ENCODE data around the gene GRID2IP. TPM values are rescaled to one million over a fixed set of nuclear protein-coding genes. Genes with fewer than 3 reads are reported as not detected.
"Not testable (repeated sequence)": the region's sequence is repeated elsewhere in the genome, so short reads cannot be mapped to it uniquely, and the experiment has no call there.

GRID2IP gene
- total RNA-seq, 2 donors from 2014 or later: 0.73 to 2.6 TPM

DNA sequence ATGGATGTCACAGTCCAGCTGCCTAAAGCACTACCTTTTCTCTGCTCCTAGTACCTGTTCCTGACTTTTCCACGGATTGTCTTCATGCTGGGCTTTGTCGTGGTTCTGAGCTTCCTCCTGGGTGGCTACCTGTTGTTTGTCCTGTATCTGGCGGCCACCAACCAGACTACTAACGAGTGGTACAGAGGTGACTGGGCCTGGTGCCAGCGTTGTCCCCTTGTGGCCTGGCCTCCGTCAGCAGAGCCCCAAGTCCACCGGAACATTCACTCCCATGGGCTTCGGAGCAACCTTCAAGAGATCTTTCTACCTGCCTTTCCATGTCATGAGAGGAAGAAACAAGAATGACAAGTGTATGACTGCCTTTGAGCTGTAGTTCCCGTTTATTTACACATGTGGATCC is 37.3 kb upstream of the GRID2IP start:
- H3K27ac ChIP-seq: peak overlapping the region in 1 of 2 donors; percentile 89
- TF ChIP-seq CTCF (IDR thresholded peaks at IDR 0.05) (no peak), POLR2AphosphoS5 (IDR thresholded peaks at IDR 0.05) (peak; percentile 57)
- no peaks in the 10 kb centered on the region for H3K27me3 ChIP-seq (replicated peaks; ENCODE audit: insufficient read depth)
- no peak overlapping the region for H3K4me3 ChIP-seq
- no peaks in the 10 kb centered on the region for H3K9me3 ChIP-seq
- intact Hi-C loops (cut with DNase I): no loop called here
- no peak for DNase-seq (ENCODE audit: low spot score)
- H3K4me1 ChIP-seq (replicated peaks): peaks cover 5% of the 10 kb centered on the region
- 77% methylated on average over 9 of the region's 9 CpGs for WGBS
- H3K36me3 ChIP-seq: peaks cover 0 to 22% of the 10 kb centered on the region in 2 donors

GRCh38 chr7:6585746-6586432 is 34.6 kb upstream of the GRID2IP start:
- peaks cover 0 to 37% of the 10 kb centered on the region in 2 donors for H3K36me3 ChIP-seq
- DNase-seq (ENCODE audit: low spot score); H3K27ac ChIP-seq; H3K27me3 ChIP-seq (replicated peaks; ENCODE audit: insufficient read depth); intact Hi-C loops (cut with DNase I); H3K4me1 ChIP-seq (replicated peaks); H3K4me3 ChIP-seq; H3K9me3 ChIP-seq: not testable (repeated sequence)
- WGBS: 95% methylated on average over 8 of the region's 8 CpGs

DNA sequence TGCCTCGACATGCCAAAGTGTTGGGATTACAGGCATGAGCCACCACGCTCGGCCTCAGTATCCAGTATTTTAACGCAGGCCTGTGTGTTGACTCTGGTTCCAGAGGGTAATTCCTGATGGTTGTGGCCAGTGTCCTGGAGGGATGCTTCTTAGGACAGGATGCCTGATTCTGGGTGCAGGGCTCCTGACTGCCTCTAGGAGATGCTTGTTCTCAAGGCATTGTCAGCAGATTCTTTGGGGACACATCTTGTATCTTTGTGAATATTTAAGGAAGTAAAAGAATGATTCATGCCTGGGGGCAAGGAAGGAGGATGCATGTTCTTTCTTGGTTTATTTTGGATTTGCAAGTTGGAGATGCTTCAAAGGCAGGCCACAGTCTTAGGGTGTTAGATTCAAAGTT is 28.2 kb upstream of the GRID2IP start:
- Histone ChIP-seq H3K4me3 (no peak overlapping the region), H3K27me3 (replicated peaks; ENCODE audit: insufficient read depth) (no peaks in the 10 kb centered on the region), H3K27ac (no peak overlapping the region), H3K4me1 (replicated peaks) (no peaks in the 10 kb centered on the region), H3K36me3 (peaks cover 0 to 22% of the 10 kb centered on the region in 2 donors), H3K9me3 (no peaks in the 10 kb centered on the region)
- no peak for DNase-seq (ENCODE audit: low spot score)
- TF ChIP-seq POLR2A (IDR thresholded peaks at IDR 0.05) (no peak), CTCF (IDR thresholded peaks at IDR 0.05) (no peak), POLR2AphosphoS5 (IDR thresholded peaks at IDR 0.05) (no peak)
- intact Hi-C loops (cut with DNase I): no loop called here
- WGBS: 92% methylated on average over 4 of the region's 4 CpGs

DNA sequence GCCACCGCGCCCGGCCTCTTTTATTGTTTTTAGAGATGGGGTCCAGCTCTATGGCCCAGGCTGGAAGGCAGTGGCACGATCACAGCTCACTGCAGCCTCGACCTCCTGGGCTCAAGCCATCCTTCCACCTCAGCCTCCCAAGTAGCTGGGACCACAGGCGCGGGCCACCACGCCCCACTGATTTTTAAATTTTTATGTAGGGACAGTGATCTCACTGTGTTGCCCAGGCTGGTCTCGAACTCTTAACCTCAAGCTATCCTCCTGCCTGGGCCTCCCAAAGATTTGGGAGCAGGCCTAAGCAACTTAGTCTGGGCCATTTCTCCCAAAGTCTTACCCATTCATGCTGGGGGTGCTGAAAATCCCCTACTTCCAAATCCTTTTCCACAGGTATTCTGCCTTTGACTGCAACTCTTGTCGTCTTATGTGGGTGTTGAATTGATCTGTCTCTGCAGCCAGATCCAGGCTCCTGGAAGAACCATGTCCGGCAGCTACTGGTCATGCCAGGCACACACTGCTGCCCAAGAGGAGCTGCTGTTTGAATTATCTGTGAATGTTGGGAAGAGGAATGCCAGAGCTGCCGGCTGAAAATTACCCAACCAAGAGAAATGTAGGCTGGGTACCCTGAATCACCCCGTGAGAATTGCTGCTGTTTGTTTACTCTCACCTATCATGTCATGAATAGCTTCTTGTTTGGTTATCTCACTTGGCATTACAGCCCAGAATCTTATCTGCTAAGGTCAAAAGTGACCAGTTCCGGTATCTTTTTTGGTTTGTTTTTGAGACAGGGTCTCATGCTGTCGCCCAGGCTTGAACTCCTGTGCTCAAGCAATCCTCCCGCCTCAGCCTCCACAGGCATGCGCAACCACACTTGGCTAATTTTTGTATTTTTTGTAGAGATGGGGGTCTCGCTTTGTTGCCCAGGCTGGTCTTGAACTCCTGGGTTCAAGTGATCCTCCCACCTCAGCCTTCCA is 27.1 kb upstream of the GRID2IP start:
- DNase-seq (ENCODE audit: low spot score): no peak
- Histone ChIP-seq H3K9me3 (no peaks in the 10 kb centered on the region), H3K4me3 (peak overlapping the region; percentile 60 to 61), H3K27ac (peak overlapping the region in 1 of 2 donors; percentile 90), H3K36me3 (peaks cover 0 to 17% of the 10 kb centered on the region in 2 donors), H3K4me1 (replicated peaks) (no peaks in the 10 kb centered on the region), H3K27me3 (replicated peaks; ENCODE audit: insufficient read depth) (no peaks in the 10 kb centered on the region)
- TF ChIP-seq CTCF (IDR thresholded peaks at IDR 0.05) (no peak), POLR2A (IDR thresholded peaks at IDR 0.05) (no peak), POLR2AphosphoS5 (IDR thresholded peaks at IDR 0.05) (no peak)
- intact Hi-C loops (cut with DNase I): no loop called here
- WGBS: 85% methylated on average over 18 of the region's 18 CpGs

- Histone ChIP-seq H3K4me1 (replicated peaks) (no peaks in the 10 kb centered on the region), H3K27me3 (replicated peaks; ENCODE audit: insufficient read depth) (no peaks in the 10 kb centered on the region), H3K4me3 (peak within 1 kb of the TSS; percentile 60 to 61), H3K9me3 (no peaks in the 10 kb centered on the region), H3K36me3 (peaks cover 0 to 12% of the 10 kb centered on the region in 2 donors), H3K27ac (peak within 1 kb of the TSS; percentile 90 to 96)
- DNase-seq (ENCODE audit: low spot score): peak; percentile 70
- peak; percentile 93 for TF ChIP-seq POLR2AphosphoS5 (IDR thresholded peaks at IDR 0.05)
- peak in 2 of 4 experiments; percentile 6 to 26 for TF ChIP-seq CTCF (IDR thresholded peaks at IDR 0.05)
- peak; percentile 75 for TF ChIP-seq POLR2A (IDR thresholded peaks at IDR 0.05)
- intact Hi-C loops (cut with DNase I): no loop called here
- WGBS: 12% methylated on average over 50 of the region's 51 CpGs
These were observed 26.3 kb upstream of the GRID2IP start, which contains the start of gene ZDHHC4 for GRCh38 chr7:6577369-6578113. Gene ZDHHC4, plus strand, starts transcription at chr7:6577454. Its CDS starts 3,108 bp downstream, at chr7:6580562.

DNA sequence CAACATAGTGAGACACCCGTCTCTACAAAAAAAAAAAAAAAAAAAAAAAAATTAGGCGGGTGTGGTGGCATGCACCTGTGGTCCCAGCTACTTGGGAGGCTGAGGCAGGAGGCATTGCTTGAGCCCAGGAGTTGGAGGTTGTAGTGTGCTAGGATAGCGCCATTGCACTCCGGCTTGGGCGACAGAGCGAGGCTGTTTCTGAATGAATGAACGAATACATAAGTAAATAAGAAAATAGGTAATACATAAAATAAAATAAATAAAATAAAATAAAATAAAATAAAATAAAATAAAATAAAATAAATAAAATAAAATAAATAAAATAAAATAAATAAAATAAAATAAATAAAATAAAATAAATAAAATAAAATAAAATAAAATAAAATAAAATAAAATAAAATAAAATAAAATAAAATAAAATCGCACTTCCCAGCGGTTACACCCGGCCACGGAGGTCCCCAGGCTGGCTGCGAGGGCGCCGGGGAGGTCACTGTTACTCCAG is 25.7 kb upstream of the GRID2IP start:
- intact Hi-C loops (cut with DNase I); DNase-seq (ENCODE audit: low spot score); H3K9me3 ChIP-seq; H3K27me3 ChIP-seq (replicated peaks; ENCODE audit: insufficient read depth); H3K36me3 ChIP-seq; H3K4me1 ChIP-seq (replicated peaks): not testable (repeated sequence)
- WGBS: 5% methylated on average over 14 of the region's 14 CpGs
- Histone ChIP-seq H3K27ac (peak overlapping the region; percentile 90 to 96), H3K4me3 (peak overlapping the region; percentile 60 to 61)

All from prostate gland (tissue), 2 donors.